ENCODE data around the gene BRSK2.

The BRSK2 gene

GRCh38 chr11:1384199-1384970 lies 5.3 kb upstream of the BRSK2 start:
- no CpG with 5 or more reads among the region's 21 CpGs for WGBS (ENCODE audit: extremely low coverage, insufficient coverage, low lambda C conversion rate)
- no peaks in the 10 kb centered on the region for H3K4me1 ChIP-seq (ENCODE audit: control insufficient read depth, low read depth, low read length)
- no peak overlapping the region for H3K4me2 ChIP-seq (ENCODE audit: low read length)
- H2BK120ac ChIP-seq (ENCODE audit: low read depth, low read length): no peak overlapping the region
- H3K79me2 ChIP-seq (ENCODE audit: control insufficient read depth, insufficient read depth, low read length): no peaks in the 10 kb centered on the region
- H3K23ac ChIP-seq (ENCODE audit: low read length): no peak overlapping the region
- no peak overlapping the region for H3K4ac ChIP-seq (ENCODE audit: low read depth, low read length)
- H4K8ac ChIP-seq (ENCODE audit: low read depth, low read length): no peak overlapping the region
- H3K56ac ChIP-seq (ENCODE audit: low read length): no peak overlapping the region
- no peak overlapping the region for H3K4me3 ChIP-seq (ENCODE audit: low read length)
- H3K27ac ChIP-seq (ENCODE audit: low read depth, low read length): no peak overlapping the region
- no peak overlapping the region for H4K5ac ChIP-seq (ENCODE audit: low read length)
- H2BK5ac ChIP-seq (ENCODE audit: low read length): no peak overlapping the region
- no peak overlapping the region for H3K9ac ChIP-seq (ENCODE audit: low read length)
- no peaks in the 10 kb centered on the region for H3K79me1 ChIP-seq (ENCODE audit: low read length)
- no peak overlapping the region for H2AK5ac ChIP-seq (ENCODE audit: low read length)
- no peak overlapping the region for H2BK15ac ChIP-seq (replicated peaks; ENCODE audit: low read depth)
- H3K36me3 ChIP-seq (ENCODE audit: control insufficient read depth, insufficient read depth, low read length): no peaks in the 10 kb centered on the region
- H3K27me3 ChIP-seq (ENCODE audit: insufficient read depth, low read length, poor library complexity): no peaks in the 10 kb centered on the region
- no peak for DNase-seq
- no peak overlapping the region for H3K18ac ChIP-seq (ENCODE audit: low read length)

- H3K4me2 ChIP-seq (ENCODE audit: low read length): no peak overlapping the region
- H3K9ac ChIP-seq (ENCODE audit: low read length): no peak overlapping the region
- H2BK120ac ChIP-seq (ENCODE audit: low read depth, low read length): no peak overlapping the region
- H3K56ac ChIP-seq (ENCODE audit: low read length): no peak overlapping the region
- no peak overlapping the region for H3K4ac ChIP-seq (ENCODE audit: low read depth, low read length)
- H3K27ac ChIP-seq (ENCODE audit: low read depth, low read length): no peak overlapping the region
- H3K79me2 ChIP-seq (ENCODE audit: control insufficient read depth, insufficient read depth, low read length): no peaks in the 10 kb centered on the region
- no peak overlapping the region for H4K5ac ChIP-seq (ENCODE audit: low read length)
- H3K4me1 ChIP-seq (ENCODE audit: control insufficient read depth, low read depth, low read length): no peaks in the 10 kb centered on the region
- DNase-seq: no peak
- no CpG with 5 or more reads among the region's 10 CpGs for WGBS (ENCODE audit: extremely low coverage, insufficient coverage, low lambda C conversion rate)
- H3K79me1 ChIP-seq (ENCODE audit: low read length): no peaks in the 10 kb centered on the region
- H3K18ac ChIP-seq (ENCODE audit: low read length): no peak overlapping the region
- H2AK5ac ChIP-seq (ENCODE audit: low read length): no peak overlapping the region
- H3K27me3 ChIP-seq (ENCODE audit: insufficient read depth, low read length, poor library complexity): peaks cover 5% of the 10 kb centered on the region
- H4K8ac ChIP-seq (ENCODE audit: low read depth, low read length): no peak overlapping the region
- no peak overlapping the region for H3K4me3 ChIP-seq (ENCODE audit: low read length)
- no peaks in the 10 kb centered on the region for H3K36me3 ChIP-seq (ENCODE audit: control insufficient read depth, insufficient read depth, low read length)
- H2BK5ac ChIP-seq (ENCODE audit: low read length): no peak overlapping the region
- no peak overlapping the region for H2BK15ac ChIP-seq (replicated peaks; ENCODE audit: low read depth)
- no peak overlapping the region for H3K23ac ChIP-seq (ENCODE audit: low read length)
These were observed 2.2 kb upstream of the BRSK2 start for GRCh38 chr11:1387521-1387920.

- Histone ChIP-seq H3K79me1 (ENCODE audit: low read length) (no peaks in the 10 kb centered on the region), H2AK5ac (ENCODE audit: low read length) (no peak overlapping the region), H2BK15ac (replicated peaks; ENCODE audit: low read depth) (no peak overlapping the region), H3K18ac (ENCODE audit: low read length) (no peak overlapping the region), H3K9ac (ENCODE audit: low read length) (peak overlapping the region; percentile 86), H3K4me1 (ENCODE audit: control insufficient read depth, low read depth, low read length) (no peaks in the 10 kb centered on the region), H4K8ac (ENCODE audit: low read depth, low read length) (no peak overlapping the region), H3K4ac (ENCODE audit: low read depth, low read length) (no peak overlapping the region), H3K4me2 (ENCODE audit: low read length) (peak overlapping the region; percentile 77), H2BK120ac (ENCODE audit: low read depth, low read length) (no peak overlapping the region), H2BK5ac (ENCODE audit: low read length) (no peak overlapping the region), H3K79me2 (ENCODE audit: control insufficient read depth, insufficient read depth, low read length) (peaks cover 2% of the 10 kb centered on the region), H3K27me3 (ENCODE audit: insufficient read depth, low read length, poor library complexity) (peaks cover 5% of the 10 kb centered on the region), H3K36me3 (ENCODE audit: control insufficient read depth, insufficient read depth, low read length) (no peaks in the 10 kb centered on the region), H3K23ac (ENCODE audit: low read length) (no peak overlapping the region), H3K56ac (ENCODE audit: low read length) (peak overlapping the region; percentile 94), H3K4me3 (ENCODE audit: low read length) (no peak overlapping the region), H4K5ac (ENCODE audit: low read length) (no peak overlapping the region), H3K27ac (ENCODE audit: low read depth, low read length) (no peak overlapping the region)
- peak; percentile 55 for DNase-seq
- WGBS (ENCODE audit: extremely low coverage, insufficient coverage, low lambda C conversion rate): no CpG with 5 or more reads among the region's 22 CpGs
These were observed 1.6 kb upstream of the BRSK2 start for GRCh38 chr11:1387961-1388762.

GRCh38 chr11:1388763-1389102 lies 1.0 kb upstream of the BRSK2 start:
- Histone ChIP-seq H3K27me3 (ENCODE audit: insufficient read depth, low read length, poor library complexity) (peaks cover 5% of the 10 kb centered on the region), H3K4ac (ENCODE audit: low read depth, low read length) (no peak overlapping the region), H2AK5ac (ENCODE audit: low read length) (no peak overlapping the region), H3K36me3 (ENCODE audit: control insufficient read depth, insufficient read depth, low read length) (no peaks in the 10 kb centered on the region), H3K56ac (ENCODE audit: low read length) (peak overlapping the region; percentile 94), H2BK15ac (replicated peaks; ENCODE audit: low read depth) (no peak overlapping the region), H3K4me3 (ENCODE audit: low read length) (peak overlapping the region; percentile 23), H3K9ac (ENCODE audit: low read length) (peak overlapping the region; percentile 86), H4K5ac (ENCODE audit: low read length) (no peak overlapping the region), H3K23ac (ENCODE audit: low read length) (peak overlapping the region; percentile 45), H3K4me2 (ENCODE audit: low read length) (peak overlapping the region; percentile 77), H3K79me2 (ENCODE audit: control insufficient read depth, insufficient read depth, low read length) (peaks cover 2% of the 10 kb centered on the region), H2BK5ac (ENCODE audit: low read length) (no peak overlapping the region), H3K18ac (ENCODE audit: low read length) (peak overlapping the region; percentile 46), H4K8ac (ENCODE audit: low read depth, low read length) (no peak overlapping the region), H2BK120ac (ENCODE audit: low read depth, low read length) (no peak overlapping the region), H3K27ac (ENCODE audit: low read depth, low read length) (no peak overlapping the region), H3K4me1 (ENCODE audit: control insufficient read depth, low read depth, low read length) (no peaks in the 10 kb centered on the region), H3K79me1 (ENCODE audit: low read length) (no peaks in the 10 kb centered on the region)
- no peak for DNase-seq
- no CpG with 5 or more reads among the region's 22 CpGs for WGBS (ENCODE audit: extremely low coverage, insufficient coverage, low lambda C conversion rate)

GRCh38 chr11:1389103-1389931 lies 417 bp upstream of the BRSK2 start:
- Histone ChIP-seq H2BK15ac (replicated peaks; ENCODE audit: low read depth) (no peak overlapping the region), H3K4ac (ENCODE audit: low read depth, low read length) (no peak overlapping the region), H3K4me1 (ENCODE audit: control insufficient read depth, low read depth, low read length) (no peaks in the 10 kb centered on the region), H3K79me2 (ENCODE audit: control insufficient read depth, insufficient read depth, low read length) (peaks cover 2% of the 10 kb centered on the region), H4K8ac (ENCODE audit: low read depth, low read length) (no peak overlapping the region), H3K56ac (ENCODE audit: low read length) (peak overlapping the region; percentile 94), H3K79me1 (ENCODE audit: low read length) (no peaks in the 10 kb centered on the region), H2AK5ac (ENCODE audit: low read length) (no peak overlapping the region), H3K36me3 (ENCODE audit: control insufficient read depth, insufficient read depth, low read length) (no peaks in the 10 kb centered on the region), H3K9ac (ENCODE audit: low read length) (peak overlapping the region; percentile 86), H3K27me3 (ENCODE audit: insufficient read depth, low read length, poor library complexity) (peaks cover 5% of the 10 kb centered on the region), H2BK5ac (ENCODE audit: low read length) (peak overlapping the region; percentile 45), H3K27ac (ENCODE audit: low read depth, low read length) (peak overlapping the region; percentile 9), H4K5ac (ENCODE audit: low read length) (no peak overlapping the region), H3K4me2 (ENCODE audit: low read length) (peak overlapping the region; percentile 77), H3K23ac (ENCODE audit: low read length) (peak overlapping the region; percentile 45), H3K4me3 (ENCODE audit: low read length) (peak overlapping the region; percentile 23), H3K18ac (ENCODE audit: low read length) (peak overlapping the region; percentile 46), H2BK120ac (ENCODE audit: low read depth, low read length) (no peak overlapping the region)
- no CpG with 5 or more reads among the region's 92 CpGs for WGBS (ENCODE audit: extremely low coverage, insufficient coverage, low lambda C conversion rate)
- DNase-seq: peak; percentile 98

All from mesendoderm (in vitro differentiated cells).